IPS-18a (cell line): ENCODE data around the gene RARA.

ENCODE experiments used
- H3K27ac ChIP-seq: one replicate; pipeline ENCODE4 v1.5.1; 2013; ENCODE audit warnings: low read length
- H3K27me3 ChIP-seq: one replicate; pipeline ENCODE4 v1.6.1; 2013; ENCODE audit warnings: mild to moderate bottlenecking, low read length; ENCODE audit not compliant: control insufficient read depth, insufficient read depth
- H3K36me3 ChIP-seq: one replicate; pipeline ENCODE4 v1.6.1; 2013; ENCODE audit warnings: low read depth, low read length; ENCODE audit not compliant: control insufficient read depth
- H3K4me1 ChIP-seq: one replicate; pipeline ENCODE4 v1.6.1; 2013; ENCODE audit warnings: low read depth, low read length; ENCODE audit not compliant: control insufficient read depth
- H3K4me3 ChIP-seq: one replicate; pipeline ENCODE4 v1.5.1; 2013; ENCODE audit warnings: low read length
- H3K9ac ChIP-seq: one replicate; pipeline ENCODE4 v1.6.1; 2013; ENCODE audit warnings: mild to moderate bottlenecking, low read length, moderate library complexity
- H3K9me3 ChIP-seq: one replicate; pipeline ENCODE4 v1.6.1; 2013; ENCODE audit warnings: low read depth, low read length; ENCODE audit not compliant: control insufficient read depth

The RARA gene

GRCh38 chr17:40351359-40352236 lies 42.6 kb downstream of the RARA start:
- peaks cover 30% of the 10 kb centered on the region for H3K4me1 ChIP-seq

GRCh38 chr17:40352237-40352778 lies 43.3 kb downstream of the RARA start:
- Histone ChIP-seq H3K27ac (no peak overlapping the region), H3K9me3 (no peaks in the 10 kb centered on the region), H3K4me3 (no peak overlapping the region), H3K27me3 (peaks cover 31% of the 10 kb centered on the region), H3K9ac (no peak overlapping the region), H3K4me1 (peaks cover 23% of the 10 kb centered on the region), H3K36me3 (no peaks in the 10 kb centered on the region)

More at GRCh38 chr17:40351359-40352236, 42.6 kb downstream of the RARA start:
- H3K36me3 ChIP-seq: no peaks in the 10 kb centered on the region
- H3K27me3 ChIP-seq: peaks cover 38% of the 10 kb centered on the region
- no peaks in the 10 kb centered on the region for H3K9me3 ChIP-seq
- no peak overlapping the region for H3K9ac ChIP-seq
- no peak overlapping the region for H3K27ac ChIP-seq
- no peak overlapping the region for H3K4me3 ChIP-seq

- Histone ChIP-seq H3K4me3 (no peak overlapping the region), H3K27ac (no peak overlapping the region), H3K4me1 (peaks cover 18% of the 10 kb centered on the region), H3K9me3 (no peaks in the 10 kb centered on the region), H3K36me3 (no peaks in the 10 kb centered on the region), H3K9ac (no peak overlapping the region), H3K27me3 (peaks cover 27% of the 10 kb centered on the region)
Measured at GRCh38 chr17:40352779-40353394, 43.9 kb downstream of the RARA start.

GRCh38 chr17:40354221-40355122 lies 45.5 kb downstream of the RARA start:
- Histone ChIP-seq H3K4me3 (no peak overlapping the region), H3K27ac (no peak overlapping the region), H3K9me3 (no peaks in the 10 kb centered on the region), H3K36me3 (no peaks in the 10 kb centered on the region), H3K9ac (no peak overlapping the region), H3K4me1 (peaks cover 9% of the 10 kb centered on the region), H3K27me3 (peaks cover 11% of the 10 kb centered on the region)

GRCh38 chr17:40355123-40355803 lies 46.3 kb downstream of the RARA start:
- no peak overlapping the region for H3K4me3 ChIP-seq
- peaks cover 9% of the 10 kb centered on the region for H3K4me1 ChIP-seq
- H3K27ac ChIP-seq: no peak overlapping the region
- no peaks in the 10 kb centered on the region for H3K9me3 ChIP-seq
- no peaks in the 10 kb centered on the region for H3K36me3 ChIP-seq
- H3K9ac ChIP-seq: no peak overlapping the region
- peaks cover 5% of the 10 kb centered on the region for H3K27me3 ChIP-seq

GRCh38 chr17:40355804-40356758 lies 47.1 kb downstream of the RARA start:
- Histone ChIP-seq H3K27me3 (no peaks in the 10 kb centered on the region), H3K27ac (no peak overlapping the region), H3K9me3 (no peaks in the 10 kb centered on the region), H3K4me1 (peaks cover 9% of the 10 kb centered on the region), H3K36me3 (no peaks in the 10 kb centered on the region), H3K9ac (no peak overlapping the region), H3K4me3 (no peak overlapping the region)

GRCh38 chr17:40356990-40357881 lies 48.3 kb downstream of the RARA start:
- no peak overlapping the region for H3K9ac ChIP-seq

GRCh38 chr17:40358323-40359038 lies 49.5 kb downstream of the RARA start:
- Histone ChIP-seq H3K36me3 (no peaks in the 10 kb centered on the region), H3K4me3 (no peak overlapping the region), H3K9me3 (no peaks in the 10 kb centered on the region), H3K9ac (no peak overlapping the region), H3K27me3 (peaks cover 14% of the 10 kb centered on the region), H3K27ac (no peak overlapping the region), H3K4me1 (peaks cover 16% of the 10 kb centered on the region)

More at GRCh38 chr17:40356990-40357881, 48.3 kb downstream of the RARA start:
- Histone ChIP-seq H3K27ac (no peak overlapping the region), H3K27me3 (peaks cover 5% of the 10 kb centered on the region), H3K36me3 (no peaks in the 10 kb centered on the region), H3K9me3 (no peaks in the 10 kb centered on the region), H3K4me1 (peaks cover 16% of the 10 kb centered on the region), H3K4me3 (no peak overlapping the region)

GRCh38 chr17:40360091-40360490 lies 51.1 kb downstream of the RARA start:
- Histone ChIP-seq H3K27ac (no peak overlapping the region), H3K27me3 (peaks cover 26% of the 10 kb centered on the region), H3K9ac (no peak overlapping the region), H3K36me3 (no peaks in the 10 kb centered on the region), H3K4me1 (peaks cover 16% of the 10 kb centered on the region), H3K9me3 (no peaks in the 10 kb centered on the region), H3K4me3 (no peak overlapping the region)
